Measurements from ENCODE around the gene CBFA2T3.

CBFA2T3 gene

DNA sequence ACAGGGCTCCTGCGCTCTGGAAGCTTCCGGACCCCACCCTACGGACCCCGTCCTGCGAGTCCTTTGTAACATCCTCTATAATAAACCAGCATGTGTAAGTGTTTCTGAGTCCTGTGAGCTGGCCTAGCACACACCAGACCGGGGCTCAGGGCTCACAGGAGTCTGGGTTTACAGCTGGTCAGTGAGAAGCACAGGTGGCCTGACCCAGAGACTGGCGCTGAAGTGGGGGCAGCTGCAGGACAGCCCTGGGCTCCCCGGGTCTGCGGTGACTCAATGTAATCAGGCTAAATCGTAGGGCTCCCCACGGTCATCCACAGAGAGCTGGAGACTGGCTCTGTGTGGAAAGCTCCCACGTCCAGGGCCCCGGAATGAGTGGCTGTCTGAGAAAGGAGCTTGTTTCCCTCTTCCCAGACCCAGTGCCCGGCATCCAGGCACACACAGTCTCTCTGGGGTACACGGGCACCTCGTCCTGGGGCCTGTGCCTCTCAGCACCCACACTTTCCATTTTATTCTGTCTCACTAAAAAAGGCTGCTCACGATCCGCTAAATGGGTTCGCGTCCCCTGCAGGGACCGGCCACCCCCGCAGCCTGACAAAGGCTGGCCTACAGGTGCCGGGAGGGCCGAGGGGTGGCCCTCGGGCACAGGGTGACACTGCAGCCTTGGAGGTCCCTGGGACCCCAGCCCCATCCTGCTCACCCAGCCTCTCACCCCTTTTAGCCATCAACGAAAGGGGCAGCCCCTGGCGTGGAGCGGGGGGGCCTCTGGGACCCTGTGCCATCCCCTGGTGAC, 18.9 kb upstream of the CBFA2T3 start:
- DNase-seq (ENCODE audit: low read depth in 3 of 3): no peak

DNA sequence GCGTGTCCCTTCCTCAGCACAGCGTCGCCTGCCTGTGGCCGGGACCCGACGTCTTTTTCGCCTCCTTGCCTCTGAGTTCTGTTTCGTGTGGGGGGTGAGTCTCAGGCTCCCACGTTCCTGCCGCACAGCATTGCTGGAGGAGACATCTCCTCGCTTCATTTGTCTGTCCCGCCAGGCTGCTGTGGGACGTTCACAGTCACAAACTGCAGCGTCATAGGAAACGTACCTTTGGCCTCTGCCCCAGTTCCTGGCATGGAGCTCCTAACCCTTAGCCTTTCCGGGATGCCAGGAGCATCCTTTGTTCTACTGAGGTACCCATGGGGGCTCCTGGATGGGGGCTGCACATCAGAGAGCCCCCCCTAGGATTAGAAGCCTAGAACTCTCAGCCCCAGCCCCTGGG, 18.2 kb upstream of the CBFA2T3 start:
- no peak for DNase-seq (ENCODE audit: low read depth in 3 of 3)

DNA sequence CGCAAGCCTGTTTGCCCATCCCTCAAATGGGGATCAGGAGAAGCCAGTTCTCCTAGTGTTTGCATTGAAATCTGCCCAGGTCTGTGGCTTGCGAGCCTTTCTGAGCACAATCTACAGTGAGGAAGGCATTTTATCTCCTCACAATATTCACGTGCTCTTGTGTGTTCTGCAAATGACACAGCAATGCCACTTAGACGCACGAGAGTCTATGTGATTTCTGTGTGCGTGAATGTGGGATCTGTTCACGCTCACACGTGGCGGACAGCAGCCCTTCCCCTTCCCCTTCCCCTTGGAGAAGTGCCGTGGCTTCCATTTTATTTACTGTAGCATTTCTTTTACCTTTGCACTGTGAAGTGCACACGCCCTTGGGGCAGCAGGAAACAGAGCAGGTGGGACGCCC, 17.7 kb upstream of the CBFA2T3 start:
- no peak for DNase-seq (ENCODE audit: low read depth in 3 of 3)

DNA sequence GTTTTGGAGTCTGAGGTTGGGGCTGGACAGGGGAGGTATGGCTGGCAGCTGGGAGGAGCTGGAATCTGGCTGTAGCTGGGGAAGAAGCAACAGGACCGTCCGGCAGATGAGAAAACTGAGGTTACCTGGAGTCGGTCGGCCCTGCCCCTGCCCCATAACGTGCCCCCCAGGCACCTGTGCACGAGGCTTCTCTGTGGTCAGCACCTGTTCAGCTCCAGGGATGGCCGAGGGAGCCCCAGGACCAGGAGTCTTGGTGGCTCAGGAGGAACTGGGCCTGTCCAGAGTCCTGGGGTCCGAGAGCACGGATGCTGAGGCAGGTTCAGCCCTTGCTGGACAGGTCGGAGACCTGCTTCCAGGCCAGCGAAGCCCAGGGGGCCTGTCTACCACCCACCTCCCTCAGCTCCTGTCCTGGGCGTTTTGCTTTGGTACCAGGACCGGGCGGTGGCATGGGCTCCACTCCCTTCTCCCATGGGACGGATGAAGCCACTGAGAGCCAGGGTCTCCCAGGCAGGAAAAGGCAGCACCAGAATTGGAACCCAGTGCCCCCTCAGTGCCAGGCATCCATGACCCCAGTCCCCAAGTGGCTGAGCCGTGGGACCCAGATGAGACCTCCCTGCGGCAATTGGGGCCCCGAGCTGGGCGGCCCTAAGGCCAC, 17.1 kb upstream of the CBFA2T3 start:
- DNase-seq (ENCODE audit: low read depth in 3 of 3): no peak

DNA sequence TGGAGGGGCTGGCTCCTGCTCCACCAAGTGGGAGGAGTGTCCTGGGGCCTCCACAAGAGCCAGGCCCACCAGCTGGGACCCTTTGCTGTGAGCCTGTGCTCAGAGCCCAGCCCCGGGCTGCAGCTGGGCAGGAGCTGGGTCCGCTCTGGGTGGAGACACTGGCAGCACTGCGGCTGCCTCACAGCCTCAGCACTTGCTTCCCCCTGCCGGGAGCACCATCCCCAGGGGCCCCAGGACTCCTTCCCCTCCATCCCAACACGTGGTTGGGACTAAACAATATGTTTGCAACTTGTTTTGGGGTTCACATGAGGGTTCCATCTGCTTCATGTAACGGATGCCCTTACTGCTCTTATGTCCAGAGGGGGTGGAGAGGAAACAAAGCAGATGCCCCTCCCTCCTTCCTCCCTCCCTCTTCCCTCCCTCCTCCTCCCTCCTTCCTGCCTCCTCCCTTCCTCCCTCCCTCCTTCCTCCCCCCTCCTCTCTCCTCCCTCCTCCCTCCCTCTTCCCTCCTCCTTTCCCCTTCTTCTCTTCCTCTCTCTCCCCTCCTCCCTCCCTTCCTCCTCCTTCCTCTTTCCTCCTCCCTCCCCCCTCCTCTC, 16.3 kb upstream of the CBFA2T3 start:
- DNase-seq (ENCODE audit: low read depth in 3 of 3): no peak

DNA sequence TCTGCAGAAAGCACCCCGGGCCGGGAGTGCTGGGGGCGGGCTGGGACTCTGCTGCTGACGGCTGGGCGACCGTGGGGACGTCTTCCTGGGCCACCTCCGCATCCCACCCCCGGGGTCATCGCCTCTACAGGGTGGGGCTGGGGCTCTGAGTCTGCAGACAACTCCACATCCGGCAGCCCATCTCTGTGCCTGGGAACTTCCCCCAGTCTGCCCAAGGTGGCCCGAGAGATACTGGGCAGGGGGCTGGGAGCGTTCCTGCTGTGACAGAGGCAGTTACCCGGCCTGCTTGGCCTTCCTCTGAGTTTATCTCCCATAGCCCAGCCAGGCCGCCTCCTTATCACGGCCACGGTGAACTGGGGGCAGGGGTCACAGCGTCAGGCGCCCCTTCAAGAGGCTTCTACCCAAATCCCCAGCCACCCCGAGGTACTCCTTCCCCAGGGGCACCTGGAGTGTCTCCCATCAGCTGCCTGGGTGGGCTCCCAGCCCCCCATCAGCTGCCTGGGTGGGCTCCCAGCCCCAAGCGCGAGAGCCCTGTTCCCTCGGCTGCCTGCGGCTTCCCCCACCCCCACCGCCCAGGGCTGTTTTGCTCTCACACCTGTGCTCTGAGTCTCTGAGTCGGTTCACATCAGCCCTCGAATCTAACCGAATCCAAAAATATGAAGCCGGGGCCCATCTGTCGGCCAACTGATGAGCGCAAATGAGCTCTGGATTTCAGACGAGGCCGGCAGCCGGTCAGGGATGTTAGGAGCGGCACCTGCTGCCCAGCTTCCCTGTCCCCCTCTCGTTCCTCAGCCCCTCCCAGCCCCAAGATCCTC, 15.6 kb upstream of the CBFA2T3 start:
- DNase-seq (ENCODE audit: low read depth in 3 of 3): no peak

DNA sequence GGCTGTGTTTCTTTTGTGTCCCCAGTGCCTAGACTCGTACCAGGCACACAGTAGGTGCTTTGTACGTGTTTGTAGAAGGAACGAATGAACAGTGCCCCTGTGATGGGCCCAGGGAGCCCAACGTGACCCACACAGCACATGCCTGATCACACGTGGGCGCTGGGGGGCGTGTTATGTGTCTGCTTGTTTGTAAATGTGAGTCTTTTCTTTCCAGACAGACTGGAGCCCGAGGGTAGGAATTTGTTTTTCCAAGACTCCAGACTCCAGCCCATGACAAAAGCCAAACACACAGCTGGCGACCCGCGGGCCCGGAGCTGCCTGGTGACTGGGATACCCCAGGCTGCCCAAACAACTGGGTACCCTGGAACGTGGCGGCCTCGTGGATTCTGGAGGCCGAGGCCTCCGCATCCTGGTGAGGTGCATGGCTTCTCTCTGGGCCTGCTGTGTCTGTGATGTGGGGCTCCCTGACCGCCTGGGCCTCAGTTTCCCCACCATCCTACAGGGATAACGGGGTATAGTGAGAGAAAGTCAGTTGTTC, 14.9 kb upstream of the CBFA2T3 start:
- no peak for DNase-seq (ENCODE audit: low read depth in 3 of 3)

DNA sequence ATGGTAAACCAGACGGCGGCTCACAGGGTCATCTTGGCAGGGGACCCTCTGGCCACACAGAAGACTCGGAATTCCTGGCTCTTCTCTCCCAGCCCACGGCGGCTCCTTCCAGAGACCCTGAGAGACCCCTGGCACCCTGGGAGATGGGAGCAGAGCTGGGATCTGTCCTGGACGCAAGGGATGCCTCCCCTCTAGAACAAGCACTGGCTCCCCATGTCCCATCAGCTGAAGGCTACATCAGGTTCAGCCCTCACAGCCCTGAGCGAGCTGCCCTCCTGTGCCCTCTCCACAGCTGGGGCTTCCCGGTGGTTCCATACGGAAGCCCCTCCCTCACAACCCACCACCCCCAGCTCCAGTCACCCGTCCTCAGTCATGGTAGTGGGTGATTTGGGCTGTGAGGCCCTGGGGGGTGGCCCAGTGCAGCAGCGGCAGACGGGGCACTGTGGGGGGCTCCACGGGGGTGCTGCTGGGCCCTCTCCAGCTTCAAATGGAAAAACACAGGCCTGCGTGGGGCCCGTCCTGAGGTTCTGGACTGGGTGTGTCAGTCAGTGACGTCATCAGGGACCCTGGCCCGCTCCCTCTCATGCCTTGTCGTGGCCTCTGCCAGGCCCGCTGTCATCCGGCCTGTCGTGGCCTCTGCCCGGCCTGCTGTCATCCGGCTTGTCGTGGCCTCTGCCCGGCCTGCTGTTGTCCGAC, 13.0 kb upstream of the CBFA2T3 start:
- DNase-seq (ENCODE audit: low read depth in 3 of 3): no peak

DNA sequence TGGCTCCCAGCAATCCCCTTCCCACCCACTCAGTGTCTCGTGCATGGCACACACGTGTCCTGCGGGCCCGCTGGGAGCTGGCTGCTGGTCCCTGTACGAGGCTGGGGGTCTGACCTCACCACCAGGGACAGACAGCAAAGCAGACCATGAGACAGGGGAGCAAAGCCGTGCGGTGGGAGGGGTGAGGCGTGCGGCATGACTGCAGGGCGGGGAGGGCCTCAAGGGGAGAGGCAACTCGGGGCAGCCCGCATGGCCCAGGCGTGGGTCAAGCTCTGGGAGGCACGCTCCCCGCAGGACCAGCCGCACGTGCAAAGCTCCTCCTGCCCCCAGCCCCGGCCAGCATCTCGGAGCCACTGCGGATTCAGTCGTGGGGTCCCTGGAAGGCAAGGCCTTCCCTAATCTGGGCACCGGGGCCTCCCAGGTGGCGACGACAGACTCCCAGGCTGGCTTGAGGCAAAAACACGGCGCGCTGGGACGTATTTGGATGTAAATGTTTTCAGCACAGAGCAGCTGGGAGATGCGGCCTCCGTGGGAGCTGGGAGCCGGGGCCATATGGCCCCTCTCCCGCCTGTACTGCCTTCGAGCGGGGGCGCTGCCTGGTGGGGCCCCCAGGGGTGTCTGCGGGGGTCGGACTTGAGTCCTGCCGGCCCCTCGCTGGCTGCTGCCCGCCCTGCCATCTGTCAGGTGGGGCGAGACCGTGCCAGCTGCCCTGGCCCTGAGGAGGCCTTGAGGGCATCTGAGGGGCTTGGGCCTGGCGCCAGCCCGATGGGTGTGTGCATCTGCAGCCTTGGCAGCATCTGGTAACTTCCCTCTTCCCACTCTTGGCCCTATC, 12.2 kb upstream of the CBFA2T3 start:
- no peak for DNase-seq (ENCODE audit: low read depth in 3 of 3)

DNA sequence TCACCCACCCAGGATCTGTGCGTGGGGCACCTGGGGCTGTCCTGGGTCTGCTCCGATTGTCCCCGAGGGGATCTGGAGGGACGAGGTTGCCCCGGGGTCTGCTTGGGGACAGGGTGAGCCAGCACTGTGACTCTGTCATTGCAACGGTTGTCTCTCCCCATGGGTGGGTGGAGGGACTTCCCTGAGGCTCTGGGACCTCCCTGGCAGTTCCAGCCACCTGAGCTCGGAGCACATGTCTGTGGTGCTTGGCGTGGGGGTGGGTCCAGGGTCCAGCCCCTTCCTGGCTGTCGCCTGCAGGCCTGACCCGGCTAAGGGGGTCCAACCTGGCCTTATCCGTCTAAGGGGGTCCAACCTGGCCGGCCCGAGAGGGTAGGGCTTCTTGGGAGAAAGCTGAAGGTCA, 8.5 kb upstream of the CBFA2T3 start:
- DNase-seq (ENCODE audit: low read depth in 3 of 3): no peak

DNA sequence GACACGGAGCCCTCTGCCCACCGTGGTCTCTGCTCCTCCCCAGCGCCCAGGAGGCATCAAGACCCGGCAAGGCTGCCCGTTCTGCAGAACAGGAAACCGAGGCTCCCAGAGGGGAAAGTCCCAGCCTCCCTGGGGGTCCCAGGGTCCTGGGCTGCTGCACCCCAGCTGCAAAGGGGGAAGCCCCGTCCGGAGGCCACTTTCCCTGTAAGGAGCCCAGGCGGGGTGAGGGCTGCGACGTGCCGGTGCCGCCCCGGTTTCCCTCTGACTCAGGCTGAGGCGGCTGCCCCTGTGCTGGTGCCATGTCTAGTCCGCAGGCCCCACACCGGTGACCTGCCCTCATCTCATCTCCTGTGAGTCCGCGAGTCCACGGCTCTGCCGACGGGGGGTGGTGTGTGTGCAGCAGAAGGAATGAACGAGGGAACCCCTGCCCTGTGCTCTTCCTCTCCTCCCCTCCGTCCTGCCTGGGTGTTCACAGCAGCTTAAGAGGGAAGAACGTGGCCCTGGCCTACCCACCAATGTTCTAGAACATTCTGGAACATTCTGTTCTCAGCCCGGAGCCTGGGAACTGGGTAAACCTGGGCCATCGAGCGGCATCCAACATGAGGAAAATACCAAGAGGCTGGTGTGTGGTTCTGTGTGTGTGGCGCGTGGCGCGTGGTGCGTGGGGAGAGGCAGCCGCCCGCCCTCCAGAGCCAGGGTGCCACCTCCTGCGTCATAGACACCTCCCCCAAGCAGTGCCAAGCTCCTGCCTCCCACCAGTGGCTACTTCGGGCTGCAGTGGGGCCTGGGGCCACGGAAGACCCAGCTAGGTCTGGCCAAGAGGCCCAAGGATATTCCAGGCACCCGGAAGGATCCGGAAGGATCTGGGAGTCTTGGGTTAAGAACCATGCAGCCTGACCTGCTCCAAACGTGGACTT, 7.0 kb upstream of the CBFA2T3 start:
- DNase-seq (ENCODE audit: low read depth in 3 of 3): no peak

DNA sequence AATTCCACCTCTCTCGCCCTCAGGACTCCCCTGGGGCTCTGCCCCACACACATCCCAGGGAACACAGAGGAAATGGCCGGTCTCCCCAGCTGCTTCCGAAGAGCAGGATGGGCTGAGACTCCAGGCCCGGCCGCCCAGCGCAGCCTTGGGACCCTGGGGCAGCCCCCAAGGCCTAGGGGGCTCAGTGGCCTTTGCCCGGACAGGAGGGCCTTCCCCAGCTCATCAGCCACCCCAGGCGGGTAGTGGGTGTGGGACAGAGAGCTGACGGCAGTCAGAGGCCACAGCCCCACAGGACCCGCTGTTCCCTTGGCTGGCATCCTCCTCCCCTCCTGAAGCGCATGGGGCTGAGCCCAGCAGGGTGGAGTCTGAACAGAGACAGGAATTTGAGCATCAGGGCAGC, 6.2 kb upstream of the CBFA2T3 start:
- no peak for DNase-seq (ENCODE audit: low read depth in 3 of 3)

DNA sequence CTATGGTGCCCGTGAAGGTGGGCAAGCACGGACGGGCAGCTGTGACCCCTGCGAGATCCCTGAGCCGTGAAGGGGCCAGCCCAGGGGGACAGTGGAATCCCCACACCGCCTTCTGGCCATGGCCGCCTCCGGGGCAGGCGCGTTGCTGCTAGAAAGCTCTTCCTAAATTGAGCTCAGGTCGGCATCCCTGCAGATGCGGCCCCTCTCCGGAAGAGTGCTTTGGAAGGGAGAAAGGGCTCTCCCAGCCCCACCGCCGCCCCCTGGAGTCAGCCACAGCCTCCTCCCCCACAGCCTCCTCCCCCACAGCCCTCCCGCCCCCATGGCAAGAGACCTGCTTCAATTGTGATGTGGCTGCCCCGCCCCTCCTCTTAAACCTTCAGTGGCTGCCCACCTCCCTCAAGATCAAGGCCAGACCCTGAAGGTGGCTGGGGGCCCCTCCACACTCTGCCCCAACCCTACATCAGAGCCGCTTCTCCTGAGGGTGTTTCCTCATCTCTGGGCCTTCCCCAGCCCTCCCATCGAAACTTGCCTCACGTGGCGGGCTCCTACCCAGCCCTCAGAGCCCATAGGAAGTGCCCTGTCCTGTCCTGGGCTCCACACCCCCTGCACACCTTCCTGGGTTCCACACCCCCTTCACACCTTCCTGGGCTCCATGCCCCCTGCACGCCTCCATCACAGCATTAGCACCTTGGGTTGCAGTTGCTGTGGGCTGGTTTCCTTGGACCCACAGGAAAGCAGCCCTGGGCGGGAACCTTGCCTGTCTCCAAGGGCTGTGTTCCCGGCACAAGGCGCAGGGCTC, 5.5 kb upstream of the CBFA2T3 start:
- DNase-seq (ENCODE audit: low read depth in 3 of 3): no peak

DNA sequence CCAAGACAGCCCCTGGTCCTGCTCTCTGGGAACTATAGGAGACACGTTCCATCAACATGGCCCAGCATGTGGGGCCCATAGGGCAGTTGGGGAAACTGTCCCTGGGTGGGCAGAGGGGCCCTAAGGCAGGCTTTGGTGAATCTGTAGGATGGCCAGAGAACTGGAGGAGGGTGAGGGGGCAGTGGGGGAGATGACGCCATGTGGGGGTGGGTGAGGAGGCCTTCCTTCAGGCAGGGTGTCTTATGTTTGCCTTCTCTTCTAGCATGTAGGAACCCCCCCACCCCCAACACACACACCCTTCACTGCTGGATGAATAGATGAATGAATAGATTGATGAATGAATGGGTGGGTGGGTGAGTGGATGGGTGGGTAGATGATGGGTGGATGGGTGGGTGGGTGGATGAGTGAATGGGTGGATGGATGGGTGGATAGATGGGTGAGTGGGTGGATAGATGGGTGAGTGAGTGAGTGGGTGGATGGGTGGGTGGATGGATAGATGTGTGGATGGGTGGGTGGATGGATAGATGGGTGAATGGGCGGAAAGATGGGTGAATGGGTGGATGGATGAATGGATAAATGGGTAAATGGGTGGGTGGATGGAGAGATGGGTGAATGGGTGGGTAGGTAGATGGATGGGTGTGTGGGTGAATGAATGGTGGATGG, 2.5 kb upstream of the CBFA2T3 start:
- no peak for DNase-seq (ENCODE audit: low read depth in 3 of 3)

DNA sequence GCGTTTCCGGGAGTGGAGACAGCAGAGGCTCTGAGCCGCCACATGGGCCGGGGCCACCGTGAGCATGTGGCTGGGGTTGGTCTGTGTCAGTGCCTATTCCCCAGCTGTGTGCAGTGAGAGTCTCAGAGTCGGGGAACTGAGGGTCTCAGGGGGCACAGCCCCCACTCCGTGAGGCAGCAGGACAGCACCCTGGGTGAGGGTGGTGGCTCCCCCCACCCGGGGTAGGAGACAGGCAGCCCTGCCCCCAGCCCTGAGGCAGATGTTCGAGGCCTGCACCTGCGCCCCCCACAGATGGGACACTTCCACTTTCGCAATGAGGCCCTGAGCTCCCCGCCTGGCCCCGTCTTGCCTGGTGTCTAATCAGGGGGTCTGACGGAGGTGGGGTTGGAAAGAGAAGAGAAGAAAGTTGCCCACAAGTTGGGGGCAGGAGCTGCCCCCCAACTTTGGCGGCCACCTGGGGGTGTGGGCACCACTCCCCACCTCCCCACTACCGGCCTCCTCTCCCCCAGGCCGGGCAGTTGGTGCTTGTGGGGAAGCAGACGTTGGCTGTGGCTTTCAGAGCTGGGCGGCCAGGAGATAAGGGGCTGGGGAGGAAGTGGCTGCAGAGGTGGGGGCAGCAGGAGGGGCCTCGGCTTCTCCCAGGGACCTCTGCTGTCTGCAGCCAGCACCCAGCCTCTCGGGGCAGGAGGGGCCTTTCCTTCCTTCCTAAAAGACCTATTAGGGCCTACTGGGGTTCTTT, 1.8 kb upstream of the CBFA2T3 start:
- DNase-seq (ENCODE audit: low read depth in 3 of 3): no peak

DNA sequence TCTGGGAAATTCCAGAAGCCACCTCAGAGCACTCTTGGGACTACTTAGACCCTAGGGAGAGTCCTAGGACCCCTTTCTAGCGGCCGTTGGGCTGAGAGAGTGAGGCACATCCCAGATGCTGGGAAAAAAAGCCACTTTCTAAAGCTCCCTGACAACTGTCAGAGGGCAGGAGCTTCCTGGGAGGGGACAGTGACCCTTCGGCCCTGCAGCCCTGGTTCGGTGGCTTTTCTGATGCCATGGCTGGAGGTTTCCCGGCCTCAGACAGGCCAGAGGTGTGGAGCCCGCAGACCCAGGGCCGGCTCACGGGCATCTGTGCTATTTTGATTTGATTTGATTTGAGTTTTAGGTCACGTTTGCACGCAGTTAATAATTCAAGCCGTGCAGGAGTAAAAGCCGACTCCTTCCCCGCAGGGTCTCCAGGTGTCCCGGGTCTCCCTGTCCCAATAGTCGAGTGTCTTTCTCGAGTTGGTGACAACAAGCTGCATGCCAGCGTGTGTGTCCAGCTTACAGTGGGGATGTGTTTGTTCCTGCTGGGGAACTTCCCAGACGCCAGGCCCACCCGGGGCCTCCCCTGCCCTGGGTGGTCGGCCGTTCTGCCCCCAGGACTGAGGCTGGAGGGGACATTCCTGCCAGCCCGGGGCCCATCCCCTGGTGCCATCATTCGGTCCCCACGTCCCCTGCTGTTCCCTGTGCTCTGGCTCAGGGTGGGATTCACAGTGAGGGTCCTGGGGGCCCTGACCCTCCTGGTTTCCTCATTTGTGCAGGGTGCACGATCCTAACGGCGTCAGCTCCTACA, 1.0 kb upstream of the CBFA2T3 start:
- DNase-seq (ENCODE audit: low read depth in 3 of 3): no peak

All from stimulated activated CD4-positive, alpha-beta T cell treated with anti-CD3 and anti-CD28 coated beads, TNF-alpha, amount 100 ng/mL, for 48 hours (primary cell).